Measurements from ENCODE around the gene SELENOT.

GRCh38 chr3:150589759-150590158 is 13.4 kb upstream of the SELENOT start:
- TF ChIP-seq POLR2A (IDR thresholded peaks at IDR 0.05) (no peak), EP300 (IDR thresholded peaks at IDR 0.05) (no peak), POLR2AphosphoS5 (IDR thresholded peaks at IDR 0.05) (no peak)
- TF ChIP-seq, protein P1, sequence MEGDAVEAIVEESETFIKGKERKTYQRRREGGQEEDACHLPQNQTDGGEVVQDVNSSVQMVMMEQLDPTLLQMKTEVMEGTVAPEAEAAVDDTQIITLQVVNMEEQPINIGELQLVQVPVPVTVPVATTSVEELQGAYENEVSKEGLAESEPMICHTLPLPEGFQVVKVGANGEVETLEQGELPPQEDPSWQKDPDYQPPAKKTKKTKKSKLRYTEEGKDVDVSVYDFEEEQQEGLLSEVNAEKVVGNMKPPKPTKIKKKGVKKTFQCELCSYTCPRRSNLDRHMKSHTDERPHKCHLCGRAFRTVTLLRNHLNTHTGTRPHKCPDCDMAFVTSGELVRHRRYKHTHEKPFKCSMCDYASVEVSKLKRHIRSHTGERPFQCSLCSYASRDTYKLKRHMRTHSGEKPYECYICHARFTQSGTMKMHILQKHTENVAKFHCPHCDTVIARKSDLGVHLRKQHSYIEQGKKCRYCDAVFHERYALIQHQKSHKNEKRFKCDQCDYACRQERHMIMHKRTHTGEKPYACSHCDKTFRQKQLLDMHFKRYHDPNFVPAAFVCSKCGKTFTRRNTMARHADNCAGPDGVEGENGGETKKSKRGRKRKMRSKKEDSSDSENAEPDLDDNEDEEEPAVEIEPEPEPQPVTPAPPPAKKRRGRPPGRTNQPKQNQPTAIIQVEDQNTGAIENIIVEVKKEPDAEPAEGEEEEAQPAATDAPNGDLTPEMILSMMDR (IDR thresholded peaks at IDR 0.05) = no peak

Data from sigmoid colon (tissue), 4 donors.